RCC 7860 (cell line): Measurements from ENCODE around the gene POU3F1.

Experiments used
- DNase-seq: peaks from one replicate; pipeline ENCODE4 v3.0.0-alpha.2; 2015; ENCODE audit warnings: low spot score
- FAIRE-seq: peaks from 2 replicates; lab custom pipeline; 2012; peaks lifted over from hg19 to GRCh38; lab: Jason Lieb, UNC

POU3F1 gene

GRCh38 chr1:38006008-38006828 is 40.4 kb downstream of the POU3F1 start:
- DNase-seq = no peak

DNA sequence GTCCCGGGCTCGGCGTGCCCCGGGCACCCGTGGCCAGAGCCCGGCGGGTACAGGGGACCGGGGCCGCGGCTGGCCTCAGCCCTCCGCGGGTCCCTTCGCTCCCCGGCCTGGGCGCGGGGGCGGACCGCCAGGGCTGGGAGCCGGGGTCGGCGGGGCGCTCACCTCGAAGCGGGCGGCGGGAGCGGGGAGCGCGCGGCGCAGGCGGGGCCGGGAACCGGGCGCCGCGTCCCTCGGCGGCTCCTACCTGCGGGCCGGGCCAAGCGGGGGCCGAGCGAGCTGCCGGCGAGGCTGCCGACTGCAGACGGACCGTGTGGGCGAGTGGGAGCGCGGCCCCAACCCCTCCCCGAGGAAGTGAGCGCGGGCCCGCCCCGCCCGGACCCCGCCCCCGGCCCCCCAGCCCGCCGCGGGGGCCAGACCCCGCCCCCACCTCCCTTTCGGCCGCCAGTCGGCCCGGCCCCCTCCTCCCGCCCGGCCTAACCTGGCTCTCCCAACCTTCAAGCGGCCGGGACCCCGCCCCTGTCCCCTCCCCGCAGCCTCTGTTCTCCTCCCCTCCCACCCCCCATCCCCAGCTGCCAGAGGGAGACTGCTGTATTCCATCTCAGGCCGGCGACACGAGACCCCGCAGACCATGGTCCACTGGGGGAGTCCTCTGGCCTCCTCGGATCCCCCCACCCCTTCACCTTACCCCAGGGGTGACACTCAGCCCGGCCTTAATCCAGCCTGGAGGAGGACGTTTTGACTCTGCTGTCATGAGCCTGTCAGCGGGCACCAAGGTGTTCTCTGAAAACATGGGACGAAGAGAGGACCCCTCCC is 41.2 kb downstream of the POU3F1 start, which contains the start of gene FHL3:
TSS of gene FHL3 (minus strand) at position 320 of the 813 bp plus-strand sequence. CDS start 6,102 bp downstream, outside the sequence.
- FAIRE-seq (no peak), DNase-seq (peak; percentile 15)

More at GRCh38 chr1:38006008-38006828, 40.4 kb downstream of the POU3F1 start:
- FAIRE-seq = no peak

GRCh38 chr1:38004284-38005108 is 42.1 kb downstream of the POU3F1 start:
- no peak for FAIRE-seq
- no peak for DNase-seq

DNA sequence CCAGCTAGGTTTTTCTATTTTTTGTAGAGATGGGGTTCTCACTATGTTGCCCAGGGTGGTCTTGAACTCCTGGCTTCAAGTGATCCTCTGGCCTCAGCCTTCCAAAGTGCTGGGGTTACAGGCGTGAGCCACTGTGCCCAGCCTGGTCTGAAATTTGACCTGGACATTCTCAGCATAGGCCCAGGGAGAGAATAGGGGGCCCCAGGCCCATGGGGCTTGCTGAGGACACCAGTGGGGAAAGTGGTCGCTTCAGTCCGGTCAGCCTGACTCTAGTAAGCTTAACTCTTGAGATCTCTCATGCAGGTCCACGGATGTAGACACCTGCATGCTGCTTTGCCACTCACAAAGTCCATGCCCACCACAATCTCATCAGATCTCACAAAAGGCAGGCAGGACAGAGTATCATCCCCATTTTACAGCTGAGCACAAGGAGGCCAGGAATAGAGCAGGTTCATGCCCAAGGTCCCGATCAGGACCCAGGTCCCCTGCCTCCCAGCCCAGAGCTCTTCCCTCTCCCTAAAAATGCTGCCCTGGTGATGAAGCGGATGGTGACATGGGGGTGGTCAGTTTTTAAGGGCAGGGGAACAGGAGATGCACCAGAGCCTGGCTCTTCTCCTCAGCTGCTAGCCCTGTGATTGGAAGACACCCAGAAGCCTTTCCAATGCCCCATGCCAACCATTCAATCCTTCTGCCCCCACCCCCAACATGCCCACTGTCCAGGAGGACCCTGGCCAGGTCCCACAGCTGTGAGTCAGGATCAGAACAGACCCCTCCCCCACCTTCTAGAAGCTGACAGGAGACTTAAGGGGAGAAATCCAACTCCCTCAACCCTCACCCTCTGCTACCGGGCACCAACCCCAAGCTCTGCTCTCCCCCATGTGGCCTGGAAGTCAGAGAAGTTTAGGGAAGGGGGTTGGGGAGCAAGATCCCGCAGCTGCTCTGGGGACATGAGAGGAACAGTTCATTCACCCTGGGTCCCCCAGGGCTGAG is 43.0 kb downstream of the POU3F1 start:
- DNase-seq = no peak
- FAIRE-seq = no peak

GRCh38 chr1:38000529-38001455 is 45.8 kb downstream of the POU3F1 start:
- DNase-seq (peak; percentile 22), FAIRE-seq (no peak)

DNA sequence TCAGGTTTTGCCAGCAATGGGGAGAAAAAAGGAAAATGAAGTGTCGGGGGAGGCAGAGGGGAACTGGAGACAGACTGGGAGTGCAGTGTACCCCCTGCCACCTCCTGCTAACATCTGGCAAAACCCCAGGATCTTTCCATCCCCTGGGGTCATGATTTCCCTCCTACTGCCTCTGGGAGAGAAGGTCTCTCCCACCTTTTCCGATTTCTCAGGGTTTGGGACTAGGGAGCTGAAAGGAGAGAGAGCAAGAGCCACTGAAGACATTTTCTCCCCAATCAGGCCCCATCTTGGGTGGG is 46.4 kb downstream of the POU3F1 start:
- DNase-seq (no peak), FAIRE-seq (no peak)

GRCh38 chr1:37999430-38000232 is 47.0 kb downstream of the POU3F1 start:
- DNase-seq (peak; percentile 82), FAIRE-seq (peak; percentile 78)

DNA sequence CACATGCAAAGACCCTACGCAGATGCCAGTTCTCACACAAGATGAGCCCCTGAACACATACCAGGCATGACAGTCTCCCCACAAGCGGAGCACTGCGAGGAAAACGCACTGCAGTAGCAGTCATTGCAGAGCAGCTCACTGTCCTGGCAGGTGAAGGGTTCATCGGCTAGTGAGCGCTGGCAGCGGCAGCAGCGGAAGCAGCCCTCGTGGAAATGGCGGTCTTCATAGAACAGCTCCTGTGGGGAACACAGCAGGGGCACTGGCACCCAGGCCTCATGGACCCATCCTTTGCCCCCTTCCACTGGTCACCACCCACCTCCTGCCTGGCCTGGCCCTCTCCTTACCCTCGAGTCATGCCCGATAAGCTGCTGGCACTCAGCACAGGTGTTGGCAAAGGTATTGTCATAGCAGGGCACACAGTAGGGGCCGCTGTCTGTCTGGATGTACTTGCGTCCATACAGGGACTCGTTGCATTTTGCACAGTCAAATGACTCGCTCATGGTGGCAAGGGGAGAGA is 47.6 kb downstream of the POU3F1 start:
- FAIRE-seq (no peak), DNase-seq (no peak)

GRCh38 chr1:37998089-37998808 is 48.3 kb downstream of the POU3F1 start:
- DNase-seq (no peak), FAIRE-seq (no peak)

- FAIRE-seq (no peak), DNase-seq (no peak)
These were observed 49.1 kb downstream of the POU3F1 start for GRCh38 chr1:37997256-37998088.

- DNase-seq (no peak), FAIRE-seq (no peak)
These were observed 50.7 kb downstream of the POU3F1 start for GRCh38 chr1:37995751-37996345.

DNA sequence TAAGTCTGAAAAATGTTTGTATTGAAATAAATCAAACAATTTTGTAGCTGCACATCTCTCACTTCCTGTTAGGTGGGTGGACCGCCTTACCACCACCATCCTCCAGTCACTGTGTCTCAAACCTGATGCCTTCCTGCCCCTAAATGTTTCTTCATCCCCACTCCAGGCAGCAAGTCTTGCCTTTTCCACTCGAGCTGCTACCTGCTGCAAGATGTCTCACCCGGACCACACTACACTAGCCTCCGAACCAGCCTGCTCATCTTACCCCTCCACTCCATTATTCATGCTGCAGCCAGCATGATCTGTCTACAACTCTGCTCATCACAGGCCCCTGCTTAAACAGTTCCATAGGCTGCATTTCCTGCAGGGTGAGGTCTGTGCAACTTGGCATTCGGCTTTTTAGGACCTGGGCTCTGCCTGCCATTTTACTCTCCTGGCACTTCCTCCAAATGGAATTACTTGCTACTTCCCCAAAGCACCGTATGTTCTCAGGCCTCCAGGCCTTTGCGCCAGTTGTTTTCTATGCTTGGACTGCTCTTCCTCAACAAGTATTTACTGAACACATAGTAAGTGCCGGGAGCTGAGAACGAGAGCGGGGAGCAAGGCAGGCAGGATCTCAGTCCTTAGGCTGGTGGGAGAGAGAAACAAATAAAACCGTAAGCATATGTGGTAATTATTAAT is 51.6 kb downstream of the POU3F1 start:
- no peak for DNase-seq
- FAIRE-seq = no peak
